ENCODE measurements around the gene TNFRSF19. TPM values are rescaled to one million over a fixed set of nuclear protein-coding genes. Genes with fewer than 3 reads are reported as not detected.

Gene TNFRSF19
- total RNA-seq, 4 donors from 2014 or later, result 4.9 to 9.2 (median 7.7) TPM

GRCh38 chr13:23701186-23701585 is 131.0 kb downstream of the TNFRSF19 start:
- WGBS, 2 donors, result 84 to 86% methylated on average over 5 of the region's 5 CpGs

DNA sequence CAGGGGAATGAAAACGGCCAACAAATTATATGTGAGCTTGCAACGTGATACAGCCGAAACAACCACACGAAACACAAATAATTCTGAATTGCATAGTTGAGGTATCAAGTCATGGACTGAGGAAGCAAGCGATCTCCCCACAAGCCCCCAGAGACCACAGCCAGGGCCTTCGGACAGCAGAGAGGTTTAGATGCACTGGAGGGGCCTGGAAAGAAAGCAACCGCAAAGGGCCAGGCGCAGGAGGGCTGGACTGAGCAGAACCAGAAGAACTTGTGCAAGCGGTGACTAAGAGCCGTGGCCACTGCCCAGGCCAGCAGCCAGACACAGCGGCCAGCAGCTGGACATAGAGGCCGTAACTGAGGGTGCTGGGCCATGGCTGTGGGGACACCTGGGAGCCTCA is 131.4 kb downstream of the TNFRSF19 start:
- peaks cover 0 to 5% of the 10 kb centered on the region in 2 donors for H3K4me1 ChIP-seq
- peak; percentile 35 to 44 for DNase-seq
- intact Hi-C loops (cut with DNase I), result no loop called here
- no peak overlapping the region for H3K27ac ChIP-seq
- no peaks in the 10 kb centered on the region for H3K27me3 ChIP-seq
- 72 to 92% methylated on average over 10 to 12 of the region's 12 CpGs for WGBS, 2 donors
- no peak for TF ChIP-seq POLR2A (IDR thresholded peaks at IDR 0.05)
- TF ChIP-seq CTCF (IDR thresholded peaks at IDR 0.05), result no peak
- no peak overlapping the region for H3K4me3 ChIP-seq (replicated peaks in 1 of 3)
- H3K36me3 ChIP-seq, result no peaks in the 10 kb centered on the region
- H3K9me3 ChIP-seq, result no peaks in the 10 kb centered on the region

More at GRCh38 chr13:23701186-23701585, 131.0 kb downstream of the TNFRSF19 start:
- TF ChIP-seq POLR2A (IDR thresholded peaks at IDR 0.05), result no peak
- TF ChIP-seq CTCF (IDR thresholded peaks at IDR 0.05), result no peak
- no peak overlapping the region for H3K4me3 ChIP-seq (replicated peaks in 1 of 3)
- DNase-seq, result no peak
- H3K27ac ChIP-seq, result no peak overlapping the region
- H3K4me1 ChIP-seq, result peaks cover 0 to 5% of the 10 kb centered on the region in 2 donors
- no peaks in the 10 kb centered on the region for H3K27me3 ChIP-seq
- no peaks in the 10 kb centered on the region for H3K36me3 ChIP-seq
- H3K9me3 ChIP-seq, result no peaks in the 10 kb centered on the region
- intact Hi-C loops (cut with DNase I), result no loop called here

DNA sequence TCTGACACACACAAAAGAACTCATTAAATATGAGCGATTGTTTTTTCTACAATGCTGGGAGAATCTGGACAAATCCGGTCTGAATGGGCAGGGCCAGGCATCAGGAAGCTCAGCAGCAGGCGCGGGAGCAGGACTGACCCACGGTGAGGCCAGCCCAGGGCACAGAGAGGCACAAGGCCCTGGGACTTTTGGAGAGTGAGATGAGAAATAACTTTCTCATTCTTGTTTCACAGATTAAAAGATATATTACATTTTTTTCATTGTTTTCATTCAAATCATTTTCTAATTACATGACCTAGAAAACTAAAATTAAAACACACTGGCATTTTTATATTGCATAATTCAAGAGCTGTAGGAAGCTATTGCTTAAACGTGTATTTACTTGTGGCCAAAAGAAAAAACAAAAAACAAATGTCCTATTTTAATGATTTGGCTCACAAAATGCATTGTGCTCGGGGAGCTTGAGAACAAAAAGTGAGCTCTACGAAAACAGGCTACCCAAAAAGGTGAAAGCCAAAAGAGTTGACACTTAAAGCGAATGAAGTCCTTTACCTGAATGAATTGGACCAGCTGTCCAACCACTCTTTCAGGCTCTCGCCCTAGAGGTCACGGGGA is 133.1 kb downstream of the TNFRSF19 start:
- intact Hi-C loops (cut with DNase I), result no loop called here
- Histone ChIP-seq H3K9me3 (no peaks in the 10 kb centered on the region), H3K36me3 (no peaks in the 10 kb centered on the region), H3K4me1 (peaks cover 0 to 5% of the 10 kb centered on the region in 2 donors), H3K27ac (no peak overlapping the region), H3K27me3 (no peaks in the 10 kb centered on the region), H3K4me3 (replicated peaks in 1 of 3) (no peak overlapping the region)
- no peak for DNase-seq
- WGBS, 2 donors, result 77 to 81% methylated on average over 11 of the region's 11 CpGs
- TF ChIP-seq CTCF (IDR thresholded peaks at IDR 0.05) (no peak), POLR2A (IDR thresholded peaks at IDR 0.05) (no peak)

GRCh38 chr13:23705583-23705982 is 135.4 kb downstream of the TNFRSF19 start:
- Histone ChIP-seq H3K27me3 (no peaks in the 10 kb centered on the region), H3K27ac (no peak overlapping the region), H3K4me1 (peaks cover 0 to 5% of the 10 kb centered on the region in 2 donors), H3K36me3 (no peaks in the 10 kb centered on the region), H3K9me3 (no peaks in the 10 kb centered on the region), H3K4me3 (replicated peaks in 1 of 3) (no peak overlapping the region)
- WGBS, 2 donors, result 82 to 93% methylated on average over 2 of the region's 2 CpGs
- no peak for DNase-seq
- intact Hi-C loops (cut with DNase I), result loop anchor here (5.0 kb wide), 1 partner anchor 238 kb away; no protein-coding TSS in a partner anchor
- TF ChIP-seq CTCF (IDR thresholded peaks at IDR 0.05) (no peak), POLR2A (IDR thresholded peaks at IDR 0.05) (no peak)

DNA sequence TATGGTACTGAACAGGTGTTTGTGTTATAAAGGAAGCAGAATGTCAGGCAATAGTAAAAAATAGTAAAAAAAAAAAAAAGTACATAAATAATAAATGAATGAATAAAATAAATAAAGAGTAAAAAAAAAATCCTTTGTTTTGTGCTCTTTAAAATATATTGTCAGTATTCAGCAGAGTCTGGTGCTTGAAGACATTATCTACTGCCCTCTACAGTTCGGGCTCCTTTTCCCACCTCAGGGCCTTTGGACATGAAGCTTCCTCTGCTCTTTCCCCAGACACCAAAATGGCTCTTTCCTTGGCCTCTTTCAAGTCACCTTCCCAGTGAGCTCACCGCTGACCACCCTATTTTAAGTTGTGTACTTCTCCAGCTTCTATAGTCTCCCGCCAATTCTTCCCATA is 137.5 kb downstream of the TNFRSF19 start:
- intact Hi-C loops (cut with DNase I), result loop anchor here (5.0 kb wide), 1 partner anchor 240 kb away; no protein-coding TSS in a partner anchor
- no peak for DNase-seq
- no peaks in the 10 kb centered on the region for H3K9me3 ChIP-seq
- no peak overlapping the region for H3K4me3 ChIP-seq (replicated peaks in 1 of 3)
- 92 to 97% methylated on average over 3 of the region's 3 CpGs for WGBS, 2 donors
- no peaks in the 10 kb centered on the region for H3K36me3 ChIP-seq
- H3K27me3 ChIP-seq, result no peaks in the 10 kb centered on the region
- TF ChIP-seq POLR2A (IDR thresholded peaks at IDR 0.05) (no peak), CTCF (IDR thresholded peaks at IDR 0.05) (peak in 2 of 6 experiments; percentile 17 to 19)
- H3K27ac ChIP-seq, result no peak overlapping the region
- no peaks in the 10 kb centered on the region for H3K4me1 ChIP-seq

Data from thyroid gland (tissue), 4 donors.